A172 (cell line): ENCODE data around the gene CABP4. TPM values are rescaled to one million over a fixed set of nuclear protein-coding genes. Genes with fewer than 3 reads are reported as not detected.
"Not testable (repeated sequence)": the region's sequence is repeated elsewhere in the genome, so short reads cannot be mapped to it uniquely, and the experiment has no call there.

Source experiments
- DNase-seq: peaks from one replicate; pipeline ENCODE4 v3.0.0-alpha.2; 2015; ENCODE audit warnings: low spot score
- total RNA-seq: library from RNA; depleted of rRNA; stranded (reverse); fragments of >200 nt; shearing (Covaris generic); gene quantifications from 2 replicates; pipeline ENCODE4 v1.2.3, GENCODE V29; 2014

Gene CABP4
- total RNA-seq, 1 experiment from 2014 or later = not detected

DNA sequence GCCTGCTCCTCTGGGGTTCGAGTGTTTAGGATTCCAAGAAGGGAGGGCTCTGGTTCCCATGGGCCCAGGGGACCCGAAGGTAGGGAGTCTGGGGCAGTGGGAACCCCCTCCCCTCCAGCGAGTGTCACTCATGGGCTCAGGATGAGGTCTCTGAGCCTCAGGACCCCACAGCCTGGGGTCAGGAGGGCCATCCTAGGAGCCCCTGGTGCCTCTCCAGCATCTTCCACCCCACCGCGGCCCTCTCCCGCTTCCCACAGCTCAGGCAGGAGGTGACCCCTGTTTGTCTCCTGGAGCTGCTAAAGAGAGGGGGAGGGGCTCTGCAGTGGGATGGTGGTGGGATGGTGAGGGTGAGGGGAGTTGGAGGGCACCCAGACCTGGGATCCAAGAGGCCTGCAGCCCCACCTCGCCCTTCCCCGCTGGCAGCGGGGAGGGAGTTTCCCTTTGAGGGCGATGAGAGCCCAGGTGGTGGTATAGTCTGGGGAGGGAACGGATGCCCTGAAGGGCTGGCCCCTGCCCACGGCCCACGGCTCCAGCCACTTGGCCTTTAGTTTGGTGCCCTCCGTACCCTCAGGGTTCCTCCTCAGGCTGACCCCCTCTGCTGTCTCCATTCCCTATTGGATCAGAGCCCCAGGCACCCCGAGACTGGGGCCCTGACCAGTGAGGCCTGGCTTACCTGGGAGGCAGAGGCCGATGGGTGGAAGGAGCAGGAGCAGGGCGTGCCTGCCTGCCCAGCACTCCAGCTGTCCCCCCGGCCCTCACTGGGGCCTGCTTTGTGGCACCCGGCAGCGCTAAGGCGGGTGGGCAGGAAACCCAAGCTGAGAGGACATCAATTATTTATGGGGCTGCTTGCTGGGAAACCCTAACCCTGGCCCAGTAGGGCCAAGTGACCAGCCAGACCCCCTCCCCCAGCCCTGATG lies 1.1 kb upstream of the CABP4 start:
- no peak for DNase-seq

- no peak for DNase-seq
Measured at GRCh38 chr11:67456068-67456705, 1.0 kb downstream of the CABP4 start.

DNA sequence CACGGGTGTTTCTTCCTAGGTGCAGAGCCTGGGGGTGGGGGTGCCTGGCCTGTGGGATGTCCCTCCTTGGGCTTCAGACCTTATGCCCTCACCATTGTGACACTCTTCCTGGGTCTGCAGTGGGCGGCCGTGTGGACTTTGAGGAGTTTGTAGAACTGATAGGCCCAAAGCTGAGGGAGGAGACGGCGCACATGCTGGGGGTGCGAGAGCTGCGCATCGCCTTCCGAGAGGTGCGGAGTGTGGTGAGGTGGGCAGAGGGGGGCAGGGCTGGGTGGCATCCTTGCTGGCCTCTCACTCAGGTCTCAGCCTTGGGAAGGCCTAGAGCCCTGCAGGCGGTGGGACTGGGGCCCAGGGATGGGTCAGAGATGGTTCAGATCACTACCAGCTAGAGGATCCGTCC lies 2.3 kb downstream of the CABP4 start:
- no peak for DNase-seq

DNA sequence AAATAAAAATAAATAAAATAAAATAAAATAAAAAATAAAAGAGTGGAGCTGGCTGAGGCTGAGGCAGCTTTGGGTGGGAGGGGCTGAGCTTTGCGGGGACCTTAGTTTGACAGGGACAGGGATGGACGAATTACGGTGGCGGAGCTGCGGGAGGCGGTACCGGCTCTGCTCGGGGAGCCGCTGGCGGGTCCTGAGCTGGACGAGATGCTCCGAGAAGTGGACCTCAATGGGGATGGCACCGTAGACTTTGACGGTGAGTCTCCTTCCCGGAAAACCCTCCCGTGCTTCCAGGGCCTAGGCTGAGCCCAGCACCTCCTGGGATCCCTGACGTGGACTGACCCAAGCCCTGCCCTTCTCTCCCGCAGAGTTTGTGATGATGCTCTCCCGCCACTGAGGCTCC lies 3.1 kb downstream of the CABP4 start:
- no peak for DNase-seq

- no peak for DNase-seq
Measured at GRCh38 chr11:67463186-67463585, 8.0 kb downstream of the CABP4 start.

DNA sequence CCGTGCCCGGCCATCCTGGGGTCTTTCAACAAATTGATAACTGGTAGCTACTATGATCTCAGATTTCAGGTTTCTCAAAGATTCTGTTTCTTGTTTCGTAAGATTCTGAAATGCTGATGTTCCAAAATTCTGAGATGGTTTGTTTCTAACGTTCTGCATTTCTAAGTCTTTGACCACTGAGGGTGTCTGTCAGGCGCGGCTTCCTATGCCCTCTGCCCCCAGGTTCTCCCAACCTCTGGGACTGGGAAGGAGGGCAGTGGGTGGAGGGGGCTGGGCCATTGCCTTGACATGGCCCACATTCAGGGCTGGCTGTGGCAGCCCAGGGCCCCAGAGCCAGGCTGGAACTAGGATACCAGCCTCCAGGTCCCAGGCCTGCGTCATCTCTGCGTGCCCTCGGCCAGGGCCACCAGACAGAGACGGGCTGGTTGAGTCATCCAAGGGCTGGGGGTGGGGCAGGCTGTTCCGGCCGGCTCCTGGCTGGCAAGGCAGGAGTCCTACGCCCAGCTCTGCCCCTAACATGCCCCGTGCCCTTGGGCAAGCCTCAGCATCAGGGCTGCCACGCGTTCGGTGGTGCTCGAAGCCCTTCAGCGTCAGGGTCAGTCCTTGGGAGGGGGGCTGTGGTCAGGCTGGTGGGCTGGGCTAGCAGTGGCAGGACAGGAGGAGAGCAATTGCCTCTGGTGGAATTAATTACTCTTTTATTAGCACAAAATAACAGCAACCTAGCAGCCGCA lies 8.7 kb downstream of the CABP4 start:
- peak; percentile 86 for DNase-seq

GRCh38 chr11:67464411-67465188 lies 9.4 kb downstream of the CABP4 start:
- peak; percentile 42 for DNase-seq

- DNase-seq = no peak
Measured at GRCh38 chr11:67465189-67465510, 10.0 kb downstream of the CABP4 start.

DNA sequence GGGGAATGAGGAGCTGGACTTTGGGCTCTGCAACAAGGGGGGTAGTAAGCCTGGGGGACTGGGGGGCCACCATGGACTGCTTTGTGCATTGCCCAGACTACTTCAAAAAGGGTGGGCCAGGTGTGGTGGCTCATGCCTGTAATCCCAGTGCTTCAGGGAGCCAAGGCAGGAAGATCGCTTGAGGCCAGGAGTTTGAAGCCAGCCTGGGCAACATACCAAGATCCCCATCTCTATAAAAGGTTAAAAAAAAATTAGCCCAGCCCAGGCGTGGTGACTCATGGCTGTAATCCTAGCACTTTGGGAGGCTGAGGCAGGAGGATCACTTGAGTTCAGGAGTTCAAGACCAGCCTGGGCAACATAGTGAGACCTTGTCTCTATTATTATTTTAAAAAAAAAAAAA lies 10.4 kb downstream of the CABP4 start:
- DNase-seq = peak; percentile 29

- DNase-seq = no peak
Measured at GRCh38 chr11:67466367-67466766, 11.2 kb downstream of the CABP4 start.

DNA sequence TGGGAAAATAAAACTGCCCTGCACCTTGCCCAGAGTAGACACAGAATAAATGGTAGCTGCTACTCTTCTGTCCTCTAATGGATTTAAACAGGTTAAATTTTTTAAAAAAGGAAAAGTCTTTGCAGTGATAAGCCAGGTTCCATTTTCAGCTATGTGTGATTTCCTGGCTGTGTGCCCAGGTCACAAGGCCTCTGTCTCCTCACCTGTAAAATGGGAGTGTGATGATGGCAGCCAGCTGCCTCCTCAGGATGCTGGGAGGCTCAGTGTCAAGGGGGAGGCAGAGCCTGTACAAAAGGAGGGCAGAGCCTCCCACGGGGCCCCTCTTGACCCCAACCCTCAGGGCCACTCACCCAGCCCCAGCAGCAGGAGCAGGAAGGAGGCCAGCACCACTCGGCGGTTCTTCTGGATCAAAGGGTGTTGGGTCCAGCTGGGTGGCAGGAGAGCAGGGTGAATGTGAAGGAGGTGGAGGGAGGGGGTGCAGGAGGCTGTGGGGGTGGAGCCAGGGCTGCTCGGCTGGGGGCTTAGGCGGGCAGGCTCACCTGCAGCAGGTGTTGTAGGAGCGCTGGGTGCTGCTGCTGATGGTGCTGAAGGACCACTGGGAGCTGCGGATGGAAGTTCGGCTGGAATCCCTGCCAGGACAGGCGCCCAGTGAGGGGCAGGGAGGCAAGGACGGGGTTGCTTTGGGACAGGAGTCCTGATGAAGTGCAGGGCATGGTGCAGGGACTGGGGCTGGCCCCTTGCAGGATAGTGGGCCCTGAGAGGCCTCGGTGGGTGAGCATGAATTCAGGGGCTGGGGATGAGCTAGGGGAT lies 12.0 kb downstream of the CABP4 start:
- DNase-seq = no peak

GRCh38 chr11:67468056-67468455 lies 12.9 kb downstream of the CABP4 start:
- no peak for DNase-seq

DNA sequence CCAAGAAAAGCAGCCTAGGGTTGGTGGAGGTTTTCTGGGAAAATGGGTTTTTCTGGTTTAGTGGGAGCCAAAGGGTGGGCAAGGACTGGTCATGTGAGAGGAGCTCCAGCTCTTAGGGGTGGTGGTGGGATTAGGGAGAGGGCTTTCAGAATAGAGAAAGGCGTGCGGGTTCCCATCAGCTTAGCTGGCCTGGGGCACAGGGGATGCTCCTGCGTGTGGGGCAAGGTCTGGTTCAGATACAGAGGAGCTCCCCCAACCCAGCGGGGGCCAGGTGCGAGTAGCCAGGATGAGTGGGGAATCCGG lies 13.3 kb downstream of the CABP4 start:
- DNase-seq = no peak

GRCh38 chr11:67468759-67469507 lies 13.8 kb downstream of the CABP4 start, which contains the start of gene TMEM134:
Gene TMEM134 (minus strand): TSS chr11:67469251. CDS start chr11:67469192, 59 bp downstream.
- peak; percentile 79 for DNase-seq

GRCh38 chr11:67469508-67469811 lies 14.3 kb downstream of the CABP4 start:
- DNase-seq = no peak

GRCh38 chr11:67470337-67471002 lies 15.3 kb downstream of the CABP4 start:
- no peak for DNase-seq

- no peak for DNase-seq
Measured at GRCh38 chr11:67472882-67473281, 17.7 kb downstream of the CABP4 start.

DNA sequence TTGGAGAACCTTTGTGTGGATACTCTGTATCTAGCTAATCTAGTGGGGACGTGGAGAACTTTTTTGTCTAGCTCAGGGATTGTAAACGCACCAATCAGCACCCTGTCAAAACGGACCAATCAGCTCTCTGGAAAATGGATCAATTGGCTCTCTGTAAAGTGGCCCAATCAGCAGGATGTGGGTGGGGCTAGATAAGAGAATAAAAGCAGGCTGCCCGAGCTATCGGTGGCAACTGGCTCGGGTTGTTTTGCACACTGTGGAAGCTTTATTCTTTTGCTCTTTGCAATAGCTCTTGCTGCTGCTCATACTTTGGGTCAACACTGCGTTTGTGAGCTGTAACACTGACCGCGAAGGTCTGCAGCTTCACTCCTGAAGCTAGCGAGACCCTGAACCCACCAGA lies 21.5 kb downstream of the CABP4 start:
- not testable (repeated sequence) for DNase-seq

DNA sequence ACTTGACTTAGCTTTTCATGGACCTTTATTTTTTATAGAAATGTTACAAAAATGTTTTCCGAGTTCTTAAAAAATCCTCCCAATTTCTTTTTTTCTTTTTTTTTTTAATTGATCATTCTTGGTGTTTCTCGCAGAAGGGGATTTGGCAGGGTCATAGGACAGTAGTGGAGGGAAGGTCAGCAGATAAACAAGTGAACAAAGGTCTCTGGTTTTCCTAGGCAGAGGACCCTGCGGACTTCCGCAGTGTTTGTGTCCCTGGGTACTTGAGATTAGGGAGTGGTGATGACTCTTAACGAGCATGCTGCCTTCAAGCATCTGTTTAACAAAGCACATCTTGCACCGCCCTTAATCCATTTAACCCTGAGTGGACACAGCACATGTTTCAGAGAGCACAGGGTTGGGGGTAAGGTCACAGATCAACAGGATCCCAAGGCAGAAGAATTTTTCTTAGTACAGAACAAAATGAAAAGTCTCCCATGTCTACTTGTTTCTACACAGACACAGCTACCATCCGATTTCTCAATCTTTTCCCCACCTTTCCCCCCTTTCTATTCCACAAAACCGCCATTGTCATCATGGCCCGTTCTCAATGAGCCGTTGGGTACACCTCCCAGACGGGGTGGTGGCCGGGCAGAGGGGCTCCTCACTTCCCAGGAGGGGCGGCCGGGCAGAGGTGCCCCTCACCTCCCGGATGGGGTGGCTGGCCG lies 22.3 kb downstream of the CABP4 start:
- not testable (repeated sequence) for DNase-seq
